PC-9 (cell line): ENCODE results near the gene RTP5. TPM values are rescaled to one million over a fixed set of nuclear protein-coding genes. Genes with fewer than 3 reads are reported as not detected.
"Not testable (repeated sequence)": the region's sequence is repeated elsewhere in the genome, so short reads cannot be mapped to it uniquely, and the experiment has no call there.

ENCODE experiments used
- Bru-seq: library from RNA; stranded (reverse); fragments of 400-500 nt; gene quantifications from one replicate; lab custom pipeline; 2021; lab: Mats Ljungman, UMichigan
- BruChase-seq, 2 experiments: library from RNA; stranded (reverse); fragments of 400-500 nt; gene quantifications; one replicate each; lab custom pipeline; 2021; lab: Mats Ljungman, UMichigan
- BruUV-seq: library from RNA; stranded (reverse); fragments of 400-500 nt; replicated peaks from 2 replicates; lab custom pipeline; 2021; lab: Mats Ljungman, UMichigan
- CTCF ChIA-PET: fragments of 300-600 bp; sonication (Branson Sonifier 250); formaldehyde crosslinking; loops from one replicate; lab custom pipeline; 2022; ENCODE audit warnings: antibody characterized with exemption; lab: Charles Lee
- POLR2A ChIA-PET: fragments of 300-600 bp; sonication (Branson Sonifier 250); formaldehyde crosslinking; loops from one replicate; lab custom pipeline; 2022; ENCODE audit warnings: antibody characterized with exemption; ENCODE audit not compliant: unreplicated experiment; lab: Charles Lee
- DNase-seq, 2 experiments: peaks; one replicate each; pipeline versions ENCODE4 v3.0.0 to v3.0.0-alpha.2; 2015 to 2022; ENCODE audit warnings: mixed read lengths in 1 of 2
- H2AFZ ChIP-seq: fragments of 200-600 bp; sonication (generic); 2 replicates; pipeline ENCODE4 v1.8.1; 2017; ENCODE audit warnings: antibody characterized with exemption
- H3F3A ChIP-seq: fragments of 200-600 bp; sonication (generic); 2 replicates; pipeline ENCODE4 v1.8.1; 2017; ENCODE audit warnings: antibody characterized with exemption, mild to moderate bottlenecking, low read depth; ENCODE audit not compliant: insufficient read depth
- H3K27ac ChIP-seq: fragments of 200-600 bp; sonication (generic); 2 replicates; pipeline ENCODE4 v1.6.1; 2016; ENCODE audit warnings: mixed run types
- H3K27me3 ChIP-seq: fragments of 200-600 bp; sonication (generic); 2 replicates; pipeline ENCODE4 v1.6.1; 2016; ENCODE audit warnings: low read depth, mixed run types; ENCODE audit not compliant: insufficient read depth
- H3K36me3 ChIP-seq: fragments of 200-600 bp; sonication (generic); 2 replicates; pipeline ENCODE4 v1.6.1; 2016; ENCODE audit warnings: low read depth, mixed run types
- H3K4me1 ChIP-seq: fragments of 200-600 bp; sonication (generic); replicated peaks from 2 replicates; pipeline ENCODE4 v1.6.1; 2016; ENCODE audit warnings: mixed run types; ENCODE audit not compliant: insufficient read depth
- H3K4me2 ChIP-seq: fragments of 200-600 bp; sonication (generic); 2 replicates; pipeline ENCODE4 v1.6.1; 2017; ENCODE audit warnings: mixed run types
- H3K4me3 ChIP-seq: fragments of 200-600 bp; sonication (generic); 2 replicates; pipeline ENCODE4 v1.6.1; 2016; ENCODE audit warnings: mixed run types
- H3K79me2 ChIP-seq: fragments of 200-600 bp; sonication (generic); 2 replicates; pipeline ENCODE4 v1.6.1; 2017; ENCODE audit warnings: low read depth, mixed run types
- H3K9me2 ChIP-seq: fragments of 200-600 bp; sonication (generic); 2 replicates; pipeline ENCODE4 v1.8.1; 2017; ENCODE audit warnings: mild to moderate bottlenecking; ENCODE audit not compliant: insufficient read depth
- H3K9me3 ChIP-seq: fragments of 200-600 bp; sonication (generic); 2 replicates; pipeline ENCODE4 v1.8.1; 2016; ENCODE audit warnings: low read depth; ENCODE audit not compliant: insufficient read depth
- H4K20me1 ChIP-seq: fragments of 200-600 bp; sonication (generic); 2 replicates; pipeline ENCODE4 v1.8.1; 2017; ENCODE audit not compliant: insufficient read depth
- CTCF ChIP-seq: fragments of 200-600 bp; sonication (generic); conservative IDR thresholded peaks from 2 replicates; pipeline ENCODE4 v1.6.1; 2017; ENCODE audit warnings: mixed run types, antibody characterized with exemption, mild to moderate bottlenecking, moderate library complexity
- EZH2 ChIP-seq: fragments of 200-600 bp; sonication (generic); IDR thresholded peaks from 2 replicates; pipeline ENCODE4 v1.8.0; 2017; ENCODE audit warnings: antibody characterized with exemption, low read depth
- intact Hi-C: fragments of 100-400 bp; cut with micrococcal nuclease; formaldehyde crosslinking; loops from one replicate; pipeline ENCODE4 v1.10.0; 2022; ENCODE audit not compliant: unreplicated experiment
- long read RNA-seq: library from polyadenylated mRNA; stranded (forward); transcript quantifications from one replicate; pipeline ENCODE4 v2.0.0, GENCODE V29; 2022
- total RNA-seq: library from RNA; stranded (reverse); gene quantifications from 2 replicates; pipeline ENCODE4 v1.2.3, GENCODE V29; 2021

RTP5 gene
- total RNA-seq (not detected in 2 replicates), Bru-seq, nascent RNA (not detected), BruChase-seq, experiment 1, labeled RNA remaining after a 2-hour chase (not detected), BruChase-seq, experiment 2, labeled RNA remaining after a 6-hour chase (not detected)
- long read RNA-seq = 0 reads

DNA sequence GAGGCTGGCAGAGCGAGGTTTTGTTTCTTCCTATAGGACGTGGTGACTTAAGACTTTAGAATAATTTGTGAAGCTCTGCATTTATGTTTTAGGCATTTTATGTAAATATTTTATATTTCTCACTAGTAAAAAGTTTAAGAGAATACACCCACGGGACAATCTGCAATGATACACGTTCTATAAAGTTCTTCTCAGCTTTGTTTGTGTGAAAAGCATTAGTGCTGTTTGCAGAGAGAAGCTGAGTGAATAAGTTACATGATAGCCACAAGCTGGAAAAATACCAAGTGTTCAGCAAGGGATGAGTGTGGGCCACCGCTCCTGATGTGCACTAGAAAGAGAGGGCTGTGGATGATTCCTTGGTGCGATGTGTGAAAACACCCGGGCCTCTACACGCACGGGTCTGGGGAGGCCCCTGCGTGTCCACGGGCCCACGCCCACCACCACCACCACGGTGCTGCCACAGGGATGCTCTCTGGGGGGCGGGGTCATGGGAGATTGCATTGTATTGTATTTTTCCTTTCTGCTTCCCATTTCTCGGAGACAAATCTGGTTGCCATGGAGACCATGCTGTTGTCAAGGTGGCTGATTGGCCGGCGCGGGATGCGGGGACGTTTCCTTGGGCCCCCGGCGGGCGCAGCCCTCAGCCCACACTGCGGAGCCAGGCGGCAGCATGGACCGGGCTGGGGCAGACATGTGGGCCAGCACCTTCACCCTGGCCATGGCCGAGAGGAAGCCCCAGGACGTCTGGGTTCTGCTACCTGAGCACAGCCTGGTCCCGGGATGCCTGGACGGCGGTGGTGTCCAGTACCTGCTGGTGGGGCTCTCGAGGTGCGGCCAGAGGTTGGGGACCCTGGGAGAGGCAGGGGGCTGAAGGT lies at the start of gene RTP5:
Gene RTP5 (plus strand): TSS at position 643 of the 875 bp plus-strand sequence. CDS start 28 bp downstream, at position 671.
- H3K36me3 ChIP-seq = no peaks in the 10 kb centered on the region
- BruUV-seq = no TSS peak
- intact Hi-C loops = no loop called here
- peaks cover 62% of the 10 kb centered on the region for H3K27me3 ChIP-seq
- ChIA-PET CTCF (interaction anchor here (0.7 to 1.2 kb wide), 3 partner anchors 9 to 135 kb away, joined by 3 read pairs; partner anchors contain the start of gene D2HGDH), POLR2A (interaction anchor here (0.6 kb wide), 1 partner anchor 130 kb away, joined by 4 read pairs; no protein-coding TSS in a partner anchor)
- no peak within 1 kb of the TSS for H3K4me2 ChIP-seq
- H3K79me2 ChIP-seq = no peaks in the 10 kb centered on the region
- no peaks in the 10 kb centered on the region for H3K9me2 ChIP-seq
- DNase-seq = no peak
- H3K27ac ChIP-seq = no peak within 1 kb of the TSS
- H4K20me1 ChIP-seq = no peaks in the 10 kb centered on the region
- H3F3A ChIP-seq = peaks cover 21% of the 10 kb centered on the region; the same call in 1 of the 2 replicates
- H3K4me3 ChIP-seq = no peak within 1 kb of the TSS
- H3K4me1 ChIP-seq = no peaks in the 10 kb centered on the region
- TF ChIP-seq EZH2 (no peak), CTCF (no peak)
- H3K9me3 ChIP-seq = no peaks in the 10 kb centered on the region
- no peak within 1 kb of the TSS for H2AFZ ChIP-seq

DNA sequence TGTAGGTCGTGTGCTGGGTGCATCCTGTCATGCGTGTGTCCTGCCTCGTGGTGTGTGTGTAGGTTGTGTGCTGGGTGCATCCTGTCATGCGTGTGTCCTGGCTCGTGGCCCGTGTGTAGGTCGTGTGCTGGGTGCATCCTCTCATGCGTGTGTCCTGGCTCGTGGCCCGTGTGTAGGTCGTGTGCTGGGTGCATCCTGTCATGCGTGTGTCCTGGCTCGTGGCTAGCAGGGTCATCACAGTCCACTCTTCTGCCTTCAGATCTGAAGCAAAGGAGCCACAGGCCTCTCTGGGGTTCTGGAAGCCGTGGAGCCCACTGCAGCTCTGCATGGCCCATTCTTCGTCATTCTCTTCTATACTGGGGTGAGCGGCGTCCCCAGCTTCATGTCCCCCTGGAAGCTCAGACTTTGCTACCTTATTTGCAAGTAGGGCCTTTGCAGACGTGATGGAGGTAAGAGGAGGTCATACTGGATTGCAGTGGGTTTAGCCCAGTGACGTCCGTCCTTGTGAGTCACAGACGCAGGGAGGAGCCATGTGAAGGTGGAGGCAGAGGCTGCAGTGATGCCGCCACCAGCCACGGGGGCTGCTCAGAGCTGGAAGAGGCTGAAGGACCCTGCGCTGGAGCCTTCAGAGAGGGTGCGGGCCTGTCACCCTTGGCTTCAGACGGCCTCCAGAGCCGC lies 49.4 kb upstream of the RTP5 start:
- intact Hi-C loops, DNase-seq, CTCF ChIA-PET, H3K4me3 ChIP-seq, H4K20me1 ChIP-seq, H3K27ac ChIP-seq, H3K9me2 ChIP-seq, H3K9me3 ChIP-seq, H3K36me3 ChIP-seq, H3K4me2 ChIP-seq, POLR2A ChIA-PET, H2AFZ ChIP-seq, H3F3A ChIP-seq, BruUV-seq, H3K4me1 ChIP-seq, H3K79me2 ChIP-seq: not testable (repeated sequence)
- peaks cover 75% of the 10 kb centered on the region for H3K27me3 ChIP-seq

DNA sequence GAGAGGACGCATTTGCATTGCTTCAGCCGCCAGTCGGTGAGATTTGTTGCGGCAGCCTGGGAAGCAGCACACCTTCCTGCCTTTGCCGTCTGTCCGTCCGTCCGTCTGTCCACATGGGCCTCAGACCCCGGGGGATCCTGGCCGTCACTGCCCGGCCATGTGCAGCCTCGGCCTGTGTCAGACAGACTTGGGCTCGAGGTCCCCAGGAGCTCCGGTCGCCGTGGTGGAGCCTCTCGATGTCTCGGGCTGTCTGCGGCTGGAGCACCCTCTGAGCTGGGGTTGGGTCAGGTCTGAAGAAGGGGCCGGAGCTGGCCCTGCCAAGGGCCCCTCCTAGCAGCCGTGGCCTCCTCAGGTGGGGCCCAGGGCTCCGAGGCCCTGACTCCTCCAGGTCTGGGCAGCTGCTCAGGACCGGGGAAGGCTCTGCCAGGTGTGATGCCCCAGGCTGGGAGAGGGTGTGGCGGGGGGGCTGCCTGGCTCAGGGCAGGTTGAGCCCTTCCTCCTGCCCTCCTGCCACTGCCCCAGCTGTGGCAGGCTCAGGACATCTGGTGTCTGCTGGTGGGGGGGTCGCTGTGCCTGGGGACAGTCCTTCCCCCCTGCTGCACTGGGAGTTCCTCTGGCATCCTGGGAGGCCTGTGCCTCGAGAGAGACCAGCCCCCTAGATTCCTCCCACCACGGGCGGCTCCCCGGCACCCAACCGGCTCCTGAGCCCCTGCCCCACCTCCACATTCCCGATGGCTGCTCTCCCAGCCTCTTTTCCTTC lies 48.7 kb upstream of the RTP5 start:
- H3K4me3 ChIP-seq = no peak overlapping the region
- H3K9me2 ChIP-seq = no peaks in the 10 kb centered on the region
- peaks cover 71% of the 10 kb centered on the region for H3K27me3 ChIP-seq
- TF ChIP-seq CTCF (no peak), EZH2 (no peak)
- no peaks in the 10 kb centered on the region for H3K79me2 ChIP-seq
- no peak for DNase-seq
- H3K9me3 ChIP-seq = no peaks in the 10 kb centered on the region
- no peaks in the 10 kb centered on the region for H3K36me3 ChIP-seq
- CTCF ChIA-PET = no interaction called here
- no peaks in the 10 kb centered on the region for H4K20me1 ChIP-seq
- peaks cover 10% of the 10 kb centered on the region; the same call in 1 of the 2 replicates for H3F3A ChIP-seq
- intact Hi-C loops = no loop called here
- BruUV-seq = no TSS peak
- H3K4me2 ChIP-seq = no peak overlapping the region
- no peak overlapping the region for H3K27ac ChIP-seq
- POLR2A ChIA-PET = no interaction called here
- no peaks in the 10 kb centered on the region for H3K4me1 ChIP-seq
- no peak overlapping the region for H2AFZ ChIP-seq
